Spleen (tissue), 11 donors: ENCODE results near the gene WDR83. TPM values are rescaled to one million over a fixed set of nuclear protein-coding genes. Genes with fewer than 3 reads are reported as not detected.
"Not testable (repeated sequence)": the region's sequence is repeated elsewhere in the genome, so short reads cannot be mapped to it uniquely, and the experiment has no call there.

Source experiments
- DNase-seq: peaks from one replicate; pipeline ENCODE4 v3.0.0-alpha.2; 2020
- H3K27ac ChIP-seq, 8 donors: fragments of 200-600 bp; sonication (generic) in 7 of 8; 1 replicate in 4 of 8; 2 replicates in 4 of 8; pipeline versions ENCODE4 v1.5.0 to v1.8.0; 2016 to 2021; ENCODE audit warnings: inconsistent platforms in 4 of 8, mild to moderate bottlenecking in 4 of 8, moderate library complexity in 1 of 8
- H3K27me3 ChIP-seq, 7 donors: fragments of 200-600 bp; sonication (generic) in 6 of 7; replicated peaks in 1 of 7; 1 replicate in 4 of 7; 2 replicates in 3 of 7; pipeline versions ENCODE4 v1.5.0 to v1.8.0; 2016 to 2021; ENCODE audit warnings: inconsistent platforms in 3 of 7, mild to moderate bottlenecking in 1 of 7
- H3K36me3 ChIP-seq, 6 donors: fragments of 200-600 bp; sonication (generic) in 5 of 6; 1 replicate in 4 of 6; 2 replicates in 2 of 6; pipeline versions ENCODE4 v1.5.0 to v1.8.0; 2016 to 2021; ENCODE audit warnings: inconsistent platforms in 2 of 6
- H3K4me1 ChIP-seq, 6 donors: fragments of 200-600 bp; sonication (generic) in 5 of 6; 1 replicate in 3 of 6; 2 replicates in 3 of 6; pipeline versions ENCODE4 v1.5.0 to v1.8.0; 2016 to 2021; ENCODE audit warnings: inconsistent platforms in 3 of 6
- H3K4me3 ChIP-seq, 8 donors: fragments of 200-600 bp; sonication (generic) in 7 of 8; 1 replicate in 4 of 8; 2 replicates in 4 of 8; pipeline versions ENCODE4 v1.5.0 to v1.8.0; 2016 to 2021; ENCODE audit warnings: inconsistent platforms in 4 of 8, mild to moderate bottlenecking in 4 of 8, moderate library complexity in 2 of 8
- H3K9me3 ChIP-seq, 8 donors: fragments of 200-600 bp; sonication (generic) in 7 of 8; 1 replicate in 4 of 8; 2 replicates in 4 of 8; pipeline versions ENCODE4 v1.5.0 to v1.8.0; 2016 to 2021; ENCODE audit warnings: inconsistent platforms in 4 of 8
- CTCF ChIP-seq, 11 experiments: fragments of 200-600 bp in 7 of 11; fragments of 450-650 bp in 4 of 11; sonication (generic) in 4 of 11; IDR thresholded peaks in 8 of 11; conservative IDR thresholded peaks in 3 of 11; 1 replicate in 7 of 11; 2 replicates in 4 of 11; pipeline versions ENCODE4 v1.4.0 to v1.8.0; 2016 to 2021; ENCODE audit warnings: antibody characterized with exemption in 11 of 11, inconsistent platforms in 4 of 11, mild to moderate bottlenecking in 1 of 11
- POLR2A ChIP-seq, 3 donors: fragments of 450-650 bp; IDR thresholded peaks; one replicate each; pipeline ENCODE4 v1.5.1; 2017; ENCODE audit warnings: antibody characterized with exemption in 3 of 3, mild to moderate bottlenecking in 1 of 3
- POLR2AphosphoS5 ChIP-seq, 3 donors: sonication (generic); formaldehyde crosslinking; IDR thresholded peaks; one replicate each; pipeline ENCODE4 v1.5.1; 2017; ENCODE audit warnings: antibody characterized with exemption in 3 of 3
- WGBS, 5 donors: extraction: QIAGEN DNeasy Blood & Tissue Kit in 3 of 5; methylation state at CpG; one replicate each; pipeline versions ENCODE4 v1.1.5 to v1.1.7; 2013 to 2018; 5-methylcytosine and 5-hydroxymethylcytosine counted together
- intact Hi-C: fragments of 100-400 bp; cut with DNase I; formaldehyde crosslinking; loops from one replicate; pipeline ENCODE4 v1.15.0; 2023; ENCODE audit warnings: low total_unique reads
- polyA plus RNA-seq, 3 donors: library from polyadenylated mRNA; stranded (reverse); fragments of 200-250 nt; gene quantifications; one replicate each; pipeline ENCODE4 v1.2.1, GENCODE V29; 2013
- total RNA-seq, 7 donors: library from RNA; depleted of rRNA in 3 of 7; stranded (reverse); fragments of >200 nt in 3 of 7; fragmentation: NEBNext Ultra II Directional in 4 of 7; extraction: Animal tissue kit (Norgen Biotek cat#: 25700) in 4 of 7; gene quantifications; one replicate each; pipeline versions ENCODE4 v1.1.0 to v1.2.1, GENCODE V29; 2016 to 2021
- donor health status: healthy with polysubstance abuse.
- donor health status: DM: no; HTN: no; CAD: no; lungs with moderate emphysema.
- donor health status: DM: no; HTN: no; CAD: no.
- donor health status: Bipolar disorder and iron deficiency.
- donor health status: healthy.
- donor health status: DM: no; HTN: no; CAD: no.
- donor health status: DM: yes; HTN: yes; CAD: no.

The WDR83 gene
- total and polyA plus RNA-seq, 10 donors = 6.4 to 19.5 (median 13.6) TPM

- no peak overlapping the region for H3K27ac ChIP-seq
- TF ChIP-seq CTCF (IDR thresholded peaks at IDR 0.05 in 8 of 11, conservative IDR thresholded peaks at IDR 0.05 in 3 of 11) (no peak), POLR2A (IDR thresholded peaks at IDR 0.05) (no peak), POLR2AphosphoS5 (IDR thresholded peaks at IDR 0.05) (no peak)
- H3K4me1 ChIP-seq = peaks cover 0 to 14% (median 12%) of the 10 kb centered on the region in 6 donors
- intact Hi-C loops = no loop called here
- H3K9me3 ChIP-seq = no peaks in the 10 kb centered on the region
- H3K4me3 ChIP-seq = no peak overlapping the region
- peaks cover 0 to 10% (median under 1%) of the 10 kb centered on the region in 6 donors for H3K36me3 ChIP-seq
- no peaks in the 10 kb centered on the region for H3K27me3 ChIP-seq
- 95 to 97% (median 96%) methylated on average over 19 to 22 of the region's 22 CpGs for WGBS, 5 donors
- DNase-seq = peak; percentile 67
Observed at GRCh38 chr19:12638611-12639182, 27.9 kb upstream of the WDR83 start.

- 10 to 16% (median 10%) methylated on average over 12 to 39 of the region's 39 CpGs for WGBS, 5 donors
Observed at GRCh38 chr19:12639901-12640613, 26.6 kb upstream of the WDR83 start.

GRCh38 chr19:12641456-12641855 lies 25.2 kb upstream of the WDR83 start:
- no peak for TF ChIP-seq CTCF (IDR thresholded peaks at IDR 0.05 in 8 of 11, conservative IDR thresholded peaks at IDR 0.05 in 3 of 11)
- TF ChIP-seq POLR2A (IDR thresholded peaks at IDR 0.05) = no peak
- no peak for TF ChIP-seq POLR2AphosphoS5 (IDR thresholded peaks at IDR 0.05)
- Histone ChIP-seq H3K4me1 (peaks cover 0 to 14% (median 12%) of the 10 kb centered on the region in 6 donors), H3K4me3 (no peak overlapping the region), H3K36me3 (peaks cover 0 to 38% (median 5%) of the 10 kb centered on the region in 6 donors), H3K27ac (no peak overlapping the region), H3K9me3 (no peaks in the 10 kb centered on the region), H3K27me3 (no peaks in the 10 kb centered on the region)
- intact Hi-C loops = no loop called here
- peak; percentile 37 for DNase-seq
- WGBS, 5 donors = 79 to 90% (median 85%) methylated on average over 13 of the region's 13 CpGs

More at GRCh38 chr19:12639901-12640613, 26.6 kb upstream of the WDR83 start:
- intact Hi-C loops = no loop called here
- peak; percentile 95 for DNase-seq
- no peak for TF ChIP-seq POLR2A (IDR thresholded peaks at IDR 0.05)
- TF ChIP-seq POLR2AphosphoS5 (IDR thresholded peaks at IDR 0.05) = peak; percentile 73 to 81 (median 77)
- peak; percentile 71 to 95 (median 88) for TF ChIP-seq CTCF (IDR thresholded peaks at IDR 0.05 in 8 of 11, conservative IDR thresholded peaks at IDR 0.05 in 3 of 11)
- Histone ChIP-seq H3K27me3 (no peaks in the 10 kb centered on the region), H3K9me3 (no peaks in the 10 kb centered on the region), H3K27ac (peak overlapping the region in 3 of 8 donors; percentile 2 to 56 (median 50)), H3K36me3 (peaks cover 0 to 24% (median 5%) of the 10 kb centered on the region in 6 donors), H3K4me1 (peaks cover 0 to 14% (median 12%) of the 10 kb centered on the region in 6 donors), H3K4me3 (peak overlapping the region in 5 of 8 donors; percentile 4 to 60 (median 25))

- H3K4me3 ChIP-seq = no peak overlapping the region
- DNase-seq = peak; percentile 69
- no peaks in the 10 kb centered on the region for H3K9me3 ChIP-seq
- H3K4me1 ChIP-seq = peaks cover 0 to 17% (median 12%) of the 10 kb centered on the region in 6 donors
- TF ChIP-seq POLR2A (IDR thresholded peaks at IDR 0.05) (no peak), POLR2AphosphoS5 (IDR thresholded peaks at IDR 0.05) (peak in 1 of 3 donors; percentile 38)
- peaks cover 0 to 48% (median 5%) of the 10 kb centered on the region in 6 donors for H3K36me3 ChIP-seq
- 92 to 97% (median 96%) methylated on average over 14 to 26 of the region's 26 CpGs for WGBS, 5 donors
- no peaks in the 10 kb centered on the region for H3K27me3 ChIP-seq
- intact Hi-C loops = no loop called here
- no peak overlapping the region for H3K27ac ChIP-seq
Observed at GRCh38 chr19:12642506-12642905, 24.1 kb upstream of the WDR83 start.

- intact Hi-C loops, DNase-seq, H3K27ac ChIP-seq, H3K27me3 ChIP-seq, H3K9me3 ChIP-seq, H3K4me3 ChIP-seq: not testable (repeated sequence)
- Histone ChIP-seq H3K4me1 (peaks cover 0 to 29% (median 17%) of the 10 kb centered on the region in 6 donors), H3K36me3 (peaks cover 0 to 51% (median 5%) of the 10 kb centered on the region in 6 donors)
- WGBS, 5 donors = 93 to 100% (median 97%) methylated on average over 14 of the region's 14 CpGs
Observed at GRCh38 chr19:12643716-12644115, 22.9 kb upstream of the WDR83 start.
